Activated CD4-positive, CD25-positive, alpha-beta regulatory T cell treated with anti-CD3 and anti-CD28 coated beads, Interleukin-2, amount 50 U/mL, for 24 hours (primary cell): ENCODE measurements around the gene C11orf58.

Experiments
- ATAC-seq, 2 donors: fragments of 150-1000 bp; cut with Tn5 transposase; one replicate each; pipeline ENCODE4 v1.10.0; 2021; ENCODE audit warnings: mild to moderate bottlenecking in 1 of 2, moderate library complexity in 1 of 2

C11orf58 gene

GRCh38 chr11:16738193-16738946 lies at the start of gene C11orf58:
TSS of gene C11orf58 (plus strand) at chr11:16738647. CDS start at chr11:16738779, 132 bp downstream.
- peak; percentile 98 for ATAC-seq

GRCh38 chr11:16690086-16690485 lies 48.4 kb upstream of the C11orf58 start:
- no peak for ATAC-seq

GRCh38 chr11:16703795-16704194 lies 34.7 kb upstream of the C11orf58 start:
- ATAC-seq = no peak

- ATAC-seq = no peak
These were observed 24.9 kb upstream of the C11orf58 start for GRCh38 chr11:16713594-16713993.

GRCh38 chr11:16722581-16723344 lies 15.7 kb upstream of the C11orf58 start:
- no peak for ATAC-seq

GRCh38 chr11:16727806-16728205 lies 10.6 kb upstream of the C11orf58 start:
- ATAC-seq = no peak

GRCh38 chr11:16737818-16738192 lies 642 bp upstream of the C11orf58 start:
- ATAC-seq = peak in 1 of 2 donors; percentile 0

- peak; percentile 2 for ATAC-seq
These were observed 734 bp downstream of the C11orf58 start for GRCh38 chr11:16738947-16739815.

- ATAC-seq = no peak
These were observed 3.0 kb downstream of the C11orf58 start for GRCh38 chr11:16741473-16741872.

GRCh38 chr11:16743478-16743877 lies 5.0 kb downstream of the C11orf58 start:
- no peak for ATAC-seq

GRCh38 chr11:16744128-16744725 lies 5.8 kb downstream of the C11orf58 start:
- no peak for ATAC-seq

GRCh38 chr11:16745950-16746605 lies 7.6 kb downstream of the C11orf58 start:
- no peak for ATAC-seq

GRCh38 chr11:16749092-16749491 lies 10.6 kb downstream of the C11orf58 start:
- no peak for ATAC-seq

GRCh38 chr11:16749666-16750065 lies 11.2 kb downstream of the C11orf58 start:
- ATAC-seq = peak; percentile 58 to 71

- peak; percentile 56 to 64 for ATAC-seq
These were observed 12.0 kb downstream of the C11orf58 start for GRCh38 chr11:16750417-16750816.

- ATAC-seq = no peak
These were observed 20.1 kb downstream of the C11orf58 start for GRCh38 chr11:16758382-16759024.

- ATAC-seq = no peak
These were observed 21.5 kb downstream of the C11orf58 start for GRCh38 chr11:16759857-16760508.

- ATAC-seq = no peak
These were observed 25.3 kb downstream of the C11orf58 start for GRCh38 chr11:16763746-16764145.

- no peak for ATAC-seq
These were observed 26.4 kb downstream of the C11orf58 start for GRCh38 chr11:16764888-16765287.

- ATAC-seq = no peak
These were observed 28.7 kb downstream of the C11orf58 start for GRCh38 chr11:16767137-16767536.

GRCh38 chr11:16767957-16768356 lies 29.5 kb downstream of the C11orf58 start:
- ATAC-seq = no peak
